DOHH2 (cell line): ENCODE data around the gene SNX1.

Experiments
- H3F3A ChIP-seq: fragments of 200-600 bp; sonication (generic), shearing (Covaris generic); 2 replicates; pipeline ENCODE4 v1.6.0; 2016; ENCODE audit warnings: antibody characterized with exemption, mild to moderate bottlenecking; ENCODE audit not compliant: control insufficient read depth, insufficient read depth
- H3K27ac ChIP-seq: fragments of 200-600 bp; sonication (generic); 2 replicates; pipeline ENCODE4 v1.5.1; 2014; ENCODE audit warnings: low read depth, mild to moderate bottlenecking, low read length, moderate library complexity
- H3K27me3 ChIP-seq: fragments of 200-600 bp; sonication (generic); 2 replicates; pipeline ENCODE4 v1.6.1; 2014; ENCODE audit warnings: mild to moderate bottlenecking, low read length, mixed read lengths; ENCODE audit not compliant: control insufficient read depth
- H3K36me3 ChIP-seq: fragments of 200-600 bp; sonication (generic); 2 replicates; pipeline ENCODE4 v1.6.1; 2014; ENCODE audit warnings: mild to moderate bottlenecking, low read length, moderate library complexity, mixed read lengths; ENCODE audit not compliant: control insufficient read depth
- H3K4me1 ChIP-seq: fragments of 200-600 bp; sonication (generic); 2 replicates; pipeline ENCODE4 v1.6.1; 2014; ENCODE audit warnings: mild to moderate bottlenecking, low read length, mixed read lengths; ENCODE audit not compliant: control insufficient read depth
- H3K4me2 ChIP-seq: fragments of 200-600 bp; sonication (generic); 2 replicates; pipeline ENCODE4 v1.6.0; 2014; ENCODE audit warnings: mild to moderate bottlenecking, low read length, moderate library complexity
- H3K4me3 ChIP-seq: fragments of 200-600 bp; sonication (generic); 2 replicates; pipeline ENCODE4 v1.5.1; 2014; ENCODE audit warnings: mild to moderate bottlenecking, low read length, mixed read lengths
- H3K79me2 ChIP-seq: fragments of 200-600 bp; sonication (generic); 2 replicates; pipeline ENCODE4 v1.6.1; 2014; ENCODE audit warnings: mild to moderate bottlenecking, low read length, mixed read lengths; ENCODE audit not compliant: control insufficient read depth
- H3K9me2 ChIP-seq: fragments of 200-600 bp; sonication (generic); replicated peaks from 2 replicates; pipeline ENCODE4 v1.6.1; 2014; ENCODE audit warnings: mild to moderate bottlenecking, low read length, mixed read lengths; ENCODE audit not compliant: control insufficient read depth
- H3K9me3 ChIP-seq: fragments of 200-600 bp; sonication (generic); 2 replicates; pipeline ENCODE4 v1.6.1; 2014; ENCODE audit warnings: antibody characterized with exemption, low read length, mixed read lengths; ENCODE audit not compliant: control insufficient read depth, insufficient read depth
- H4K20me1 ChIP-seq: fragments of 200-600 bp; sonication (generic); 2 replicates; pipeline ENCODE4 v1.6.0; 2014; ENCODE audit warnings: low read depth, mild to moderate bottlenecking, antibody characterized with exemption, low read length, moderate library complexity; ENCODE audit not compliant: control insufficient read depth, insufficient read depth
- EZH2phosphoT487 ChIP-seq: fragments of 200-600 bp; sonication (generic); IDR thresholded peaks from 2 replicates; pipeline ENCODE4 v1.6.1; 2017; ENCODE audit warnings: borderline replicate concordance, mild to moderate bottlenecking, antibody characterized with exemption, low read length, moderate library complexity, mixed read lengths
- TF ChIP-seq, protein P1 (sequence below): fragments of 200-600 bp; sonication (generic); IDR thresholded peaks from one replicate; pipeline ENCODE4 v1.5.1; 2014; ENCODE audit warnings: antibody characterized with exemption, mild to moderate bottlenecking, low read depth, low read length; ENCODE audit not compliant: poor library complexity, severe bottlenecking

Gene SNX1

DNA sequence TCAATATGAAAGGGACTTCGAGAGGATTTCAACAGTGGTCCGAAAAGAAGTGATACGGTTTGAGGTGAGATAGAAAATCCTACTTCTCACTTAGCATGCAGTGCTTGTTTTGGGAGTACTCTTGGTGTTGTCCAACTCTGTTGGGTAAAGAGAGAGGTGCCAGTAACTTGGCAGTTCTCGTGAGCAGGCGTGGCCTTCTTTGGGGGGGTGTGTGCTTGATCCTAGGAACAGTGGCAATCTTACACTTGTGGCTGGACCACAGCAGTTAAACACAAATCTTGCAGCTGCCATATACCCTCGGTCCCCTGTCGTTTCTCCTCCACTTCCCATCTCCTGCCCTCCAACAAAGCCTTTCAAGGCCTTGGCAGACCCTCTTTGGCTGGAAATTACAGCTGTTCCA, 40.6 kb downstream of the SNX1 start:
- Histone ChIP-seq H3K27ac (no peak overlapping the region), H3K4me3 (no peak overlapping the region), H3K4me1 (no peaks in the 10 kb centered on the region), H3K79me2 (no peaks in the 10 kb centered on the region), H3K36me3 (peaks cover 64% of the 10 kb centered on the region), H3K27me3 (no peaks in the 10 kb centered on the region), H3K4me2 (no peak overlapping the region), H3K9me2 (no peaks in the 10 kb centered on the region), H3K9me3 (no peaks in the 10 kb centered on the region), H3F3A (no peaks in the 10 kb centered on the region), H4K20me1 (no peaks in the 10 kb centered on the region)
- TF ChIP-seq, protein P1, sequence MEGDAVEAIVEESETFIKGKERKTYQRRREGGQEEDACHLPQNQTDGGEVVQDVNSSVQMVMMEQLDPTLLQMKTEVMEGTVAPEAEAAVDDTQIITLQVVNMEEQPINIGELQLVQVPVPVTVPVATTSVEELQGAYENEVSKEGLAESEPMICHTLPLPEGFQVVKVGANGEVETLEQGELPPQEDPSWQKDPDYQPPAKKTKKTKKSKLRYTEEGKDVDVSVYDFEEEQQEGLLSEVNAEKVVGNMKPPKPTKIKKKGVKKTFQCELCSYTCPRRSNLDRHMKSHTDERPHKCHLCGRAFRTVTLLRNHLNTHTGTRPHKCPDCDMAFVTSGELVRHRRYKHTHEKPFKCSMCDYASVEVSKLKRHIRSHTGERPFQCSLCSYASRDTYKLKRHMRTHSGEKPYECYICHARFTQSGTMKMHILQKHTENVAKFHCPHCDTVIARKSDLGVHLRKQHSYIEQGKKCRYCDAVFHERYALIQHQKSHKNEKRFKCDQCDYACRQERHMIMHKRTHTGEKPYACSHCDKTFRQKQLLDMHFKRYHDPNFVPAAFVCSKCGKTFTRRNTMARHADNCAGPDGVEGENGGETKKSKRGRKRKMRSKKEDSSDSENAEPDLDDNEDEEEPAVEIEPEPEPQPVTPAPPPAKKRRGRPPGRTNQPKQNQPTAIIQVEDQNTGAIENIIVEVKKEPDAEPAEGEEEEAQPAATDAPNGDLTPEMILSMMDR = no peak
- TF ChIP-seq EZH2phosphoT487 = no peak

DNA sequence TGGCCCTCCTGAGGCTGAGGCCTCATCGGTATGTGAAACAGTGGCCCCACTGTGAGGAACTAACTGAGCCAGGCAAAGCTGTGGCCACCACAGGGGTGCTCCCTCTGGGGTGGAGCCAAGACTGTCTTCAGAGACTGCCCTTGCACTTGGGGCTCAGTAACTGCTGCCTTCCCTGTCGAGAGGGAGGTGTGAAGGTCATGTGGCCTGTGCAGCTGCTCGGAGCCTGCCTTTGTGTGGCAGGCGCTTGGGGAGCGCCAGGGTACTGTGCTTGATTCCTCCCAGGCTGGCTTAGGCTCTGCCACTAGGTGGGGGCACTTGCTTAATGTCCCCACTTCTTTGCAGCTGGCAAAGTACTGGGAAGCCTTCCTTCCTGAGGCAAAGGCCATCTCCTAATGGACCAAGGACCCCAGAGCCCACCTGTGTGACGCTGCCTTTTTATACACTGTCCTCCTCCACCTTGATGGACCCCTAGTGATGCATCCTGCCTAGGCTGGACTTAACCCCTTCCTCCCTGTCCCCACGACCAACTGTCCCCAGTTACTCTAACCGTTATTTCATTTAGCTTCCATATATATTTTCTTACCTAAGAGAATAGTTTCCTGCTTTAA, 41.5 kb downstream of the SNX1 start:
- TF ChIP-seq, protein P1 = no peak
- no peak for TF ChIP-seq EZH2phosphoT487
- no peaks in the 10 kb centered on the region for H3K79me2 ChIP-seq
- H3K9me2 ChIP-seq = no peaks in the 10 kb centered on the region
- no peak overlapping the region for H3K4me3 ChIP-seq
- no peaks in the 10 kb centered on the region for H3K27me3 ChIP-seq
- no peak overlapping the region for H3K4me2 ChIP-seq
- H3K27ac ChIP-seq = no peak overlapping the region
- H3K36me3 ChIP-seq = peaks cover 54% of the 10 kb centered on the region
- no peaks in the 10 kb centered on the region for H4K20me1 ChIP-seq
- no peaks in the 10 kb centered on the region for H3K9me3 ChIP-seq
- H3K4me1 ChIP-seq = no peaks in the 10 kb centered on the region
- H3F3A ChIP-seq = no peaks in the 10 kb centered on the region

DNA sequence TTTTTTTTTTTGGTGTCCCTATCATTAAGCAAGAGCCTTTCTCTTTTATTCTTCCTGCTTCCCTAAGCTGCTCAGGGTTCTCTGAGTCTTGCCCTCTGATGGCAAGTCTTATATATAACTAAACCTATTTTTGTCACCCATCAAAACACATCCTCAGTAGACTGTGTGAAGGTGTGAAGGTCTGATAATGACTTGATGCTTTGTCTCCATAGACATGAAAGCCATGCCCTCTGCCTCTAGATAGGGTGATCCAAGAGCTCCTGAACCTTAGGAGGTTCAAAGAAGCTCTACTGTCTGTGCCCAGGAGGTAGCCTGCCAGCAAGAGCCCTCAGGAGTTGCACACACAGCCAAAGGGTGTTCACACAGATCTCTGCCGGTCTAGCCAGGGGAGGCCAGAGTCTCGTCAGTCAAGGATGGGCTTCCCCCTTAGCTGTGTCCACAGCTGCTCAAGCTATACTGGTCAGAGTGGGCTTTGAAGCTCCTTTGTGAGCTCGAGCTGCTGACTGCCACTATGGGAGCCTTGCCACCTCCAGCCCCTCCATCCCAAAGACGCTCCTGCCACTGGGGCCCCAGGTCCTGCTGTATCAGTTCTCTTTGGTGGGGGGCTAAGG, 42.7 kb downstream of the SNX1 start:
- Histone ChIP-seq H3F3A (no peaks in the 10 kb centered on the region), H4K20me1 (no peaks in the 10 kb centered on the region)

More for the DNA sequence above, 42.7 kb downstream of the SNX1 start:
- Histone ChIP-seq H3K9me3 (no peaks in the 10 kb centered on the region), H3K4me3 (no peak overlapping the region), H3K4me2 (no peak overlapping the region), H3K9me2 (no peaks in the 10 kb centered on the region), H3K4me1 (peaks cover 5% of the 10 kb centered on the region), H3K79me2 (no peaks in the 10 kb centered on the region), H3K27ac (no peak overlapping the region), H3K27me3 (no peaks in the 10 kb centered on the region), H3K36me3 (peaks cover 50% of the 10 kb centered on the region)
- no peak for TF ChIP-seq EZH2phosphoT487
- TF ChIP-seq, protein P1 = no peak
